ENCODE results near the gene KRT25.
A peak's percentile ranks its signal among the peaks of the same experiment; 100 is the strongest.

The KRT25 gene

DNA sequence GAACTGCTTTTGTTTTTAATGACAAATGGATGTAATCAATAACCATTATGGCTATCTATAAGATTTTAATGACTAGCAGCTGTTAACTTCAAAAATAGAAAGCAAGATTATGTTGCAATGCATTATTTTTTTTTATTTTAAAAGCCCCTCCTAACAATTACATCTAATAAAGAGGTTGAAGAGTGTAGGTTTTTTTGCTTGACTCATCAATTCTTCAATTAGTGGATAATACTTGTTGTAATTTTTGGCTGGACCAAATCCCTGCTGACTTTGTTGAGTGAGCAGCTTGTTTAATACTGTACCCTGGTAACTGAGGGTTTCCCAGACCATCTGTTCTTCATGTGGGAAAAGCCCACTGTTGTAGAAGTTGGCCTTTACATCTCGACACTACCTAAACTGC, 24.2 kb downstream of the KRT25 start:
- Mint-ChIP-seq H3K4me1 (peaks cover 11% of the 10 kb centered on the region), H3K36me3 (no peaks in the 10 kb centered on the region), H3K4me3 (no peak overlapping the region), H3K9me3 (no peaks in the 10 kb centered on the region), H3K27ac (no peak overlapping the region), H3K27me3 (peaks cover 1% of the 10 kb centered on the region)
- DNase-seq (ENCODE audit: low spot score in 2 of 2) (no peak), ATAC-seq (ENCODE audit: low read depth) (no peak)

DNA sequence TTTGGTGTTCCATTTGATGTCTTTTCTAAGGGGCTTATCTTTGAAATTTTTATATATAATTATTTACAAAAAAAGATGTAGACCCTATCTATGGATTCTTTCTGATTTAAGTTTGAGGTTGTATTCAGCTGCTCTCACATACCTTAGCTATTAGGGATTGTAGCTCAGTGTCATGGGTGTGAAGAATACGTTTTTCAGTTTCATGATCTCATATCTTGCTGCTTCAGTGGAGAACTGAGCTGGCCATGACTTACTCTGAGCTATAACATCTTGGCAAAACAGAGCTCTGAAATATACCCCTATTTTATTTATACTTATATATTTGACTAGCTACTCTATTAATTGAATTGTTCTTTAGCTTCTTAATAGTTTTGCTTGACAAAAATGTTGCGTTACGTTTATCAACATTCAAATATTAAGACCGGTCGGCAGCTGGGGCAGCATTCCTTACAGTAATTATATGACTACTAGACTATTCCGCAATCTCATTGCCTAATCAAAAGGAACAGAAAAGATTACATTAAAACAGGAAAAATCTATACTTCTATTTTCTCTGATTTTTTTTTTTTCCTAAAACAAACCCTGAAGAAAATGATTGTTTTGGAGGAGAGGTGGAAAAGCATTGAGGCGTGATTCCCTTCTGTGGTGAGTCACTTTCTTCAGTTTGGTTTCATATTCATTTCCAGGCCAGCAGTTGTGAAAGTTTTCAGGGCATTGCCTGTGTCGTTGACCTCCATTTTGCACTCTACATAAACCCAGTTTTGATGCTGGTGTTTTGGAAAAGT, 27.5 kb downstream of the KRT25 start:
- Mint-ChIP-seq H3K27ac (peak overlapping the region; percentile 74), H3K27me3 (peaks cover 7% of the 10 kb centered on the region), H3K4me3 (peak overlapping the region; percentile 67), H3K4me1 (peaks cover 11% of the 10 kb centered on the region), H3K9me3 (peaks cover 2% of the 10 kb centered on the region), H3K36me3 (peaks cover 2% of the 10 kb centered on the region)
- ATAC-seq (ENCODE audit: low read depth): peak; percentile 87
- DNase-seq (ENCODE audit: low spot score in 2 of 2): peak in 1 of 2 donors; percentile 25

GRCh38 chr17:40726919-40727318, 28.2 kb downstream of the KRT25 start:
- DNase-seq (ENCODE audit: low spot score in 2 of 2) (no peak), ATAC-seq (ENCODE audit: low read depth) (no peak)
- Mint-ChIP-seq H3K36me3 (peaks cover 2% of the 10 kb centered on the region), H3K27me3 (peaks cover 7% of the 10 kb centered on the region), H3K4me1 (peaks cover 11% of the 10 kb centered on the region), H3K9me3 (peaks cover 2% of the 10 kb centered on the region), H3K4me3 (no peak overlapping the region), H3K27ac (no peak overlapping the region)

DNA sequence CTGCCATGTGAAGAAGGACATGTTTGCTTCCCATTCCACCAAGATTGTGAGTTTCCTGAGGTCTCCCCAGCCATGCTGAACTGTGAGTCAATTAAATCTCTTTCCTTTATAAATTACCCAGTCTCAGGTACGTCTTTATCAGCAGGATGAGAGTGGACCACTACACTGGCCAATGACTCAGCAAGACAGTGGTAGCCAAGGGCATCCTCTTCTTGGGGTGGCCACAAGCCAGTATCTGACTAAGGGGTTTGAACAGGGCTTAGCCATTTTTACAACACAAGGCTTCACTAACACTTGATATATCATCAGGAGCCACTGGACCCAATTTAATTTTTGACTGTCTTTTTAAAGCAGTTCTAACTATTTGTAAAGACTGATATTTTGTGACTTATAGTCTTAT, 30.5 kb downstream of the KRT25 start:
- Mint-ChIP-seq H3K9me3 (peaks cover 2% of the 10 kb centered on the region), H3K4me1 (peaks cover 8% of the 10 kb centered on the region), H3K36me3 (peaks cover 2% of the 10 kb centered on the region), H3K27ac (no peak overlapping the region), H3K4me3 (no peak overlapping the region), H3K27me3 (peaks cover 8% of the 10 kb centered on the region)
- ATAC-seq (ENCODE audit: low read depth) (no peak), DNase-seq (ENCODE audit: low spot score in 2 of 2) (no peak)

DNA sequence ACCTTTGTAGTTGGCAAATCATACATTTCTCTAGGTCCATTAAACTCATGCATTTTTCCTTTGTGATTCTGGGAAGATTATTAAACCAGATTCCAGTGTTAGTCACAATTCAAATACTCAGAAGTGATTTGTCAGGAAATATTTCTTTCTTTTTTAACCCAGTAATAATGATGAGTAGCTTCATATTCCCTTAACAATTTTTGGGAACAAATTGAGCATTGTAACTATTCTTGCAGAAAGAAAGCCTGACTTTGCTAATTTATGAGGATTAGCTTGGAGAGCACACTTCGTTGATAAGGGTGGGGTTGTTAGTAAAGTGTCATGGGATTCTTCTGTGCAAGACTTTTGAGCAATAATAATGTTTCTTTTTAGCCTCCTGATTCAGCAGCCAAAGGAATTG, 32.9 kb downstream of the KRT25 start:
- H3K27me3 Mint-ChIP-seq: peaks cover 8% of the 10 kb centered on the region
- peaks cover 2% of the 10 kb centered on the region for H3K9me3 Mint-ChIP-seq
- no peak overlapping the region for H3K27ac Mint-ChIP-seq
- H3K4me1 Mint-ChIP-seq: peaks cover 2% of the 10 kb centered on the region
- ATAC-seq (ENCODE audit: low read depth): no peak
- peaks cover 2% of the 10 kb centered on the region for H3K36me3 Mint-ChIP-seq
- no peak overlapping the region for H3K4me3 Mint-ChIP-seq
- no peak for DNase-seq (ENCODE audit: low spot score in 2 of 2)

DNA sequence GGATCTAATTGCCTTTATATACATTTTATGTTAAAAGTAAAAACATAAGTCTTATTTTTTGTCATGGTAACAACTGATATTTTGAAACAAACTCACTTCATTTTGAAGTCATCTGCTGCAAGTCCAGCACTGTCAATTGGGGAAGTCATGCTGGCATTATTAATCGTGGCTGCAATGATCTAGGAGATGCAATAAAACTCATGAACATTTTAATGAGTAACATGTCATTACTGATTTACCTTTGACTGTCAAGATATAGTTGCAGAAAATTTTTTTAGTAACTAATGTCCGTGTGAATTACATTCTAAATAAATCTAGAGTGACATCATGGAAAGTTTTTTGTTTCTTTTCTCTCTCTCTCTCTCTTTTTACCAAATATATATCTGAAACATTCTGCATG, 34.2 kb downstream of the KRT25 start:
- Mint-ChIP-seq H3K27me3 (peaks cover 12% of the 10 kb centered on the region), H3K4me3 (no peak overlapping the region), H3K4me1 (no peaks in the 10 kb centered on the region), H3K9me3 (peaks cover 2% of the 10 kb centered on the region), H3K36me3 (peaks cover 2% of the 10 kb centered on the region), H3K27ac (no peak overlapping the region)
- no peak for ATAC-seq (ENCODE audit: low read depth)
- DNase-seq (ENCODE audit: low spot score in 2 of 2): no peak

- no peak for DNase-seq (ENCODE audit: low spot score in 2 of 2)
- Mint-ChIP-seq H3K4me1 (no peaks in the 10 kb centered on the region), H3K27ac (no peak overlapping the region), H3K9me3 (peaks cover 2% of the 10 kb centered on the region), H3K4me3 (no peak overlapping the region), H3K27me3 (peaks cover 13% of the 10 kb centered on the region), H3K36me3 (peaks cover 2% of the 10 kb centered on the region)
- no peak for ATAC-seq (ENCODE audit: low read depth)
Measured at GRCh38 chr17:40718930-40719329, 36.2 kb downstream of the KRT25 start.

GRCh38 chr17:40717776-40718175, 37.4 kb downstream of the KRT25 start:
- no peaks in the 10 kb centered on the region for H3K9me3 Mint-ChIP-seq
- ATAC-seq (ENCODE audit: low read depth) (no peak), DNase-seq (ENCODE audit: low spot score in 2 of 2) (no peak)
- peaks cover 8% of the 10 kb centered on the region for H3K27me3 Mint-ChIP-seq
- H3K4me1 Mint-ChIP-seq: no peaks in the 10 kb centered on the region
- no peak overlapping the region for H3K4me3 Mint-ChIP-seq
- H3K27ac Mint-ChIP-seq: no peak overlapping the region
- no peaks in the 10 kb centered on the region for H3K36me3 Mint-ChIP-seq

- DNase-seq (ENCODE audit: low spot score in 2 of 2): no peak
- no peak overlapping the region for H3K27ac Mint-ChIP-seq
- H3K9me3 Mint-ChIP-seq: no peaks in the 10 kb centered on the region
- no peaks in the 10 kb centered on the region for H3K4me1 Mint-ChIP-seq
- H3K27me3 Mint-ChIP-seq: peaks cover 6% of the 10 kb centered on the region
- no peak for ATAC-seq (ENCODE audit: low read depth)
- no peak overlapping the region for H3K4me3 Mint-ChIP-seq
- H3K36me3 Mint-ChIP-seq: no peaks in the 10 kb centered on the region
Measured at GRCh38 chr17:40714473-40714872, 40.7 kb downstream of the KRT25 start.

- DNase-seq (ENCODE audit: low spot score in 2 of 2) (no peak), ATAC-seq (ENCODE audit: low read depth) (no peak)
- Mint-ChIP-seq H3K4me1 (no peaks in the 10 kb centered on the region), H3K4me3 (no peak overlapping the region), H3K27me3 (peaks cover 12% of the 10 kb centered on the region), H3K36me3 (no peaks in the 10 kb centered on the region), H3K9me3 (no peaks in the 10 kb centered on the region), H3K27ac (no peak overlapping the region)
Measured at GRCh38 chr17:40707745-40708144, 47.4 kb downstream of the KRT25 start.

DNA sequence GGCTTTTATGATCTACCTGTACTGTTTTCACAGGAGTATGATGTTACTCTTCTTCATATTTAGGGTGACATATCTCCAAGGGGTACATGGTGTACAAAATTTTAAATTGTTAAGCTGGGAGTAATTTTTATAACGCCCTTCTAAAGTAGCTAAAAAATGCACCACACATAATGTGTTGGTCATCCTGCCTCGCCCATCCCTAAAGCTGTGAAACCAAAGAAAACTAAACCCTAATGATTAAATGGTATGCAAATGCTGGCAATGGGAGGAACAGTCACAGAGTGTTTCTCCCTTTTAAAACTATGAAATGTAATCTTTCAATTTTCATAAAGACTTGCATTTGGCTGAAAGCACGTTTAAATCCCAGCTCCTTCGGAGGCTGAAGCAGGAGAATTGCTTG, 49.5 kb downstream of the KRT25 start:
- H3K9me3 Mint-ChIP-seq: no peaks in the 10 kb centered on the region
- no peaks in the 10 kb centered on the region for H3K36me3 Mint-ChIP-seq
- peaks cover 14% of the 10 kb centered on the region for H3K27me3 Mint-ChIP-seq
- H3K27ac Mint-ChIP-seq: no peak overlapping the region
- DNase-seq (ENCODE audit: low spot score in 2 of 2) (no peak), ATAC-seq (ENCODE audit: low read depth) (no peak)
- no peaks in the 10 kb centered on the region for H3K4me1 Mint-ChIP-seq
- no peak overlapping the region for H3K4me3 Mint-ChIP-seq

DNA sequence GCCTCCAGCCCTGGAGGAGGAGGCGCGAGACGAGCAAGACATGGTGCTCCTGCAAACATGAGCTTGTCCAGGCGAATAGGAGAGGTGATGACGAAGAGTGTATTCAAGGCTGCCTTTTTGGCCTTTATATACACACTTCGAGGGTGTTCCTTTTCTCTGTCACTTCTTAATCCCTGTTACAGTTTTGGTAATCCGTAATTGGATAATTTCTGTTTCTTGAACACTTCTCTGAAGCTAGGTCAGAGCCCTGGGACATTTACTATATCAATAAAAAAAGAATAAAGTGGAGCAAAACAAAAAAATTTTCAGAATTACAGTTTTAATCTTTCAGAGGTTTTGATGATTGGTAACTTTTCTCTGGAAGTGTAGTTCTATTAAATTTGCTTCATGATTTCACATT, 51.5 kb downstream of the KRT25 start, which contains the start of gene KRT24:
KRT24 (minus strand) TSS at position 101 of the 400 bp plus-strand sequence; CDS start at position 42, 59 bp downstream.
- Mint-ChIP-seq H3K36me3 (no peaks in the 10 kb centered on the region), H3K27me3 (peaks cover 14% of the 10 kb centered on the region), H3K4me1 (no peaks in the 10 kb centered on the region), H3K4me3 (no peak within 1 kb of the TSS), H3K9me3 (no peaks in the 10 kb centered on the region), H3K27ac (no peak within 1 kb of the TSS)
- ATAC-seq (ENCODE audit: low read depth) (no peak), DNase-seq (ENCODE audit: low spot score in 2 of 2) (no peak)

GRCh38 chr17:40702271-40702670, 52.9 kb downstream of the KRT25 start:
- no peak for DNase-seq (ENCODE audit: low spot score in 2 of 2)
- Mint-ChIP-seq H3K36me3 (no peaks in the 10 kb centered on the region), H3K4me3 (no peak overlapping the region), H3K4me1 (no peaks in the 10 kb centered on the region), H3K27me3 (peaks cover 12% of the 10 kb centered on the region), H3K9me3 (no peaks in the 10 kb centered on the region), H3K27ac (no peak overlapping the region)
- ATAC-seq (ENCODE audit: low read depth): no peak

GRCh38 chr17:40699853-40700252, 55.3 kb downstream of the KRT25 start:
- Mint-ChIP-seq H3K27me3 (peaks cover 10% of the 10 kb centered on the region), H3K4me3 (no peak overlapping the region), H3K36me3 (no peaks in the 10 kb centered on the region), H3K4me1 (no peaks in the 10 kb centered on the region), H3K9me3 (no peaks in the 10 kb centered on the region), H3K27ac (no peak overlapping the region)
- DNase-seq (ENCODE audit: low spot score in 2 of 2): no peak
- ATAC-seq (ENCODE audit: low read depth): no peak

DNA sequence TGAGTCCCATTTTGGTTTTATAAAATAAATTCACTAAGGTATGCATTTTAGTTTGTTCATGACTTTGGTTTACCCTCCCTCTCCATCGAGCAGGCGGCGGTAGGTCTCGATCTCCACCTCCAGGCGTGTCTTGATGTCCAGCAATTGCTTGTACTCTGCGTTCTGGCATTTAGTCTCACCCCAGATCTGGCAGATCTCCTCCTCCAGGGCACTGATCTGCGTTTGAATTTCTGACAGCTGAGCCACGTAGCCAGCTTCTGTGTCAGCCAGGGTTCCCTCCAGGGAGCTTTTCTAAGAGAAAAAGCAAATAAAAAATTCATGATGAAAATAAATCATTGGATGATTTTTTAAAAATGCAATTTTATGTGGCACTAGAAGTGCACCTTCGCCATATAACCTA, 55.8 kb downstream of the KRT25 start:
- no peak for DNase-seq (ENCODE audit: low spot score in 2 of 2)
- Mint-ChIP-seq H3K27me3 (peaks cover 8% of the 10 kb centered on the region), H3K4me1 (no peaks in the 10 kb centered on the region), H3K4me3 (no peak overlapping the region), H3K27ac (no peak overlapping the region), H3K9me3 (no peaks in the 10 kb centered on the region), H3K36me3 (no peaks in the 10 kb centered on the region)
- ATAC-seq (ENCODE audit: low read depth): no peak
